GM18870 (cell line): ENCODE measurements around the gene GRK2.

Experiments
- ATAC-seq: cut with Tn5 transposase; IDR thresholded peaks from one replicate; pipeline ENCODE4 v1.9.1; 2021; ENCODE audit warnings: moderate library complexity; ENCODE audit not compliant: unreplicated experiment

Gene GRK2

DNA sequence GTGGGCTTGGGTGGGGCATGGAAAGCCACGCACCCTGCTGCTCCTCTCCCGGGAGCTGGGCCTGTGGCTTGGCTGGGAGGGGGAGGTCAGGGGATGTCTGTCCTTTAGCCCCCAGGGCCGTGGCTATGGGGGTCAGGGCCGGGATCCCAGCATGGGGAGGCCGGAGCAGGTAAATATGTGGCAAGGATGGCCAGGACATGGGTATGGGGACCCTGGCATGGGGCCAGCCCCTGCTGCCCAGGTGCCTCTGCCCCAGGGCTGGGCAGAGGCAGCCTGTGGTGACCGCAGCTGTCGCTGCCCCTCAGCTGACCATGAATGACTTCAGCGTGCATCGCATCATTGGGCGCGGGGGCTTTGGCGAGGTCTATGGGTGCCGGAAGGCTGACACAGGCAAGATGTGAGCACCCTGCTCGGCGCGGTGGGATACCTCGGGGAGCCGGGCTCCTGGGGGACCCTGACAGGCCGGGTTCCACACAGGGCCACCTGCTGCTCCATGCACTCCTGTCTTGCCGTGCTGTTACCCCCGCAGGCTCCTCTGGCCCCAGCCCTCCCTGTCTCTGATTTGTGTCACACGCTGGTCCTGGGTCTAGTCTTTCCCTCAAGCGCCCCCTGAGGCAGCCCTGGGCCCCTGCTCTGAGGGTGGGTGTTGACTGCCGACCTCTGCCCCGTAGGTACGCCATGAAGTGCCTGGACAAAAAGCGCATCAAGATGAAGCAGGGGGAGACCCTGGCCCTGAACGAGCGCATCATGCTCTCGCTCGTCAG lies 14.7 kb downstream of the GRK2 start:
- ATAC-seq: no peak

GRCh38 chr11:67281552-67282150 lies 15.4 kb downstream of the GRK2 start:
- no peak for ATAC-seq

DNA sequence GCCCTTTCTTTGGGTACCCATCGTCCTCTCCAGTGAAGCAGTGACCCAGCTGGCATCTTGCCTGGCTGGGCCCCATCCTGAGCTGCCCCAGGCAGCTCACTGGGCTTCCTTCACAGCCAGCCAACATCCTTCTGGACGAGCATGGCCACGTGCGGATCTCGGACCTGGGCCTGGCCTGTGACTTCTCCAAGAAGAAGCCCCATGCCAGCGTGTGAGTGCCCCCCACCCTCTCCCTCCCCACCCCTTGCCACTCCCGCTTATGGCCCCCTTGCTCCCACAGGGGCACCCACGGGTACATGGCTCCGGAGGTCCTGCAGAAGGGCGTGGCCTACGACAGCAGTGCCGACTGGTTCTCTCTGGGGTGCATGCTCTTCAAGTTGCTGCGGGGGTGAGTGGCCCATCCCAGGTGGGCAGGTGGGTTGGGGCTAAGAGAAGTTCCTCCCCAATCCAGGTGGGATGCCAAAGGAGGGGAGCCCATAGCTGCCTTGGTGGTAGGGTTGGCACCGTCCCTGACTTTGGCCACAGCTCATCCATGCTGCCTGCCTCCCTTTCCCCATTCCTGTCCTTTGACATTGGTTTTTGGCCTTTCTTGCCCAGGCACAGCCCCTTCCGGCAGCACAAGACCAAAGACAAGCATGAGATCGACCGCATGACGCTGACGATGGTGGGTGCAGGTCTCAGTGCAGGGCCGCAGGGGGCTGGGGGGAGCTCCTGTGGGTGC lies 16.0 kb downstream of the GRK2 start:
- no peak for ATAC-seq

DNA sequence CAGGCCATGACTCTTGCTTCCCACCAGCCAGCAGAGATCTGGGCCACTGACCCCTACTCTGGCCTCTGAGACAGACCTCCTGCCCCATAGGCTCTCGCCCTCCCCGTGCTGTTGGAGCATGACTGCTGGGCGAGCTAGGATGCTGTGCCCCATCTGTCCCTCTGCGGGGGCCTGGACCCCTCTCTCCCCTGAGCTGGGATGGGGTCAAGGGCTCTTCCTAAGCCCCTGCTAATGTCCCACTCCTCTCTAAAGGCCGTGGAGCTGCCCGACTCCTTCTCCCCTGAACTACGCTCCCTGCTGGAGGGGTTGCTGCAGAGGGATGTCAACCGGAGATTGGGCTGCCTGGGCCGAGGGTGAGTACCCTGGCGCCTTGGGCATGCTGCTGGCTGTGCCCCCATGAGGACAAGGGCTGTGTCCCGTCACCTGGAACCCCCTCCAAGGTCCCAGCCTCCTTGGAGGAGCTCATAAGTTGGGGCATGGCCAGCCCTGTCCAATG lies 16.7 kb downstream of the GRK2 start:
- no peak for ATAC-seq

GRCh38 chr11:67283481-67283963 lies 17.2 kb downstream of the GRK2 start:
- ATAC-seq: no peak

GRCh38 chr11:67284811-67285540 lies 18.7 kb downstream of the GRK2 start:
- ATAC-seq: no peak

DNA sequence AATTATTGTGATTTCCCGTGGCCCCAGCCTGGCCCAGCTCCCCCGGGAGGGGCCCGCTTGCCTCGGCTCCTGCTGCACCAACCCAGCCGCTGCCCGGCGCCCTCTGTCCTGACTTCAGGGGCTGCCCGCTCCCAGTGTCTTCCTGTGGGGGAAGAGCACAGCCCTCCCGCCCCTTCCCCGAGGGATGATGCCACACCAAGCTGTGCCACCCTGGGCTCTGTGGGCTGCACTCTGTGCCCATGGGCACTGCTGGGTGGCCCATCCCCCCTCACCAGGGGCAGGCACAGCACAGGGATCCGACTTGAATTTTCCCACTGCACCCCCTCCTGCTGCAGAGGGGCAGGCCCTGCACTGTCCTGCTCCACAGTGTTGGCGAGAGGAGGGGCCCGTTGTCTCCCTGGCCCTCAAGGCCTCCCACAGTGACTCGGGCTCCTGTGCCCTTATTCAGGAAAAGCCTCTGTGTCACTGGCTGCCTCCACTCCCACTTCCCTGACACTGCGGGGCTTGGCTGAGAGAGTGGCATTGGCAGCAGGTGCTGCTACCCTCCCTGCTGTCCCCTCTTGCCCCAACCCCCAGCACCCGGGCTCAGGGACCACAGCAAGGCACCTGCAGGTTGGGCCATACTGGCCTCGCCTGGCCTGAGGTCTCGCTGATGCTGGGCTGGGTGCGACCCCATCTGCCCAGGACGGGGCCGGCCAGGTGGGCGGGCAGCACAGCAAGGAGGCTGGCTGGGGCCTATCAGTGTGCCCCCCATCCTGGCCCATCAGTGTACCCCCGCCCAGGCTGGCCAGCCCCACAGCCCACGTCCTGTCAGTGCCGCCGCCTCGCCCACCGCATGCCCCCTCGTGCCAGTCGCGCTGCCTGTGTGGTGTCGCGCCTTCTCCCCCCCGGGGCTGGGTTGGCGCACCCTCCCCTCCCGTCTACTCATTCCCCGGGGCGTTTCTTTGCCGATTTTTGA lies 19.5 kb downstream of the GRK2 start:
- no peak for ATAC-seq

- ATAC-seq: no peak
Measured at GRCh38 chr11:67286621-67287333, 20.5 kb downstream of the GRK2 start.

GRCh38 chr11:67287355-67288197 lies 21.3 kb downstream of the GRK2 start:
- ATAC-seq: no peak

GRCh38 chr11:67288198-67288451 lies 21.9 kb downstream of the GRK2 start:
- no peak for ATAC-seq

- ATAC-seq: peak; percentile 40
Measured at GRCh38 chr11:67288452-67289225, 22.4 kb downstream of the GRK2 start.

GRCh38 chr11:67289226-67289650 lies 23.0 kb downstream of the GRK2 start, which contains the start of gene ANKRD13D:
Gene ANKRD13D, plus strand, starts transcription at chr11:67289303. Its CDS starts 158 bp downstream, at chr11:67289461.
- ATAC-seq: peak; percentile 21

DNA sequence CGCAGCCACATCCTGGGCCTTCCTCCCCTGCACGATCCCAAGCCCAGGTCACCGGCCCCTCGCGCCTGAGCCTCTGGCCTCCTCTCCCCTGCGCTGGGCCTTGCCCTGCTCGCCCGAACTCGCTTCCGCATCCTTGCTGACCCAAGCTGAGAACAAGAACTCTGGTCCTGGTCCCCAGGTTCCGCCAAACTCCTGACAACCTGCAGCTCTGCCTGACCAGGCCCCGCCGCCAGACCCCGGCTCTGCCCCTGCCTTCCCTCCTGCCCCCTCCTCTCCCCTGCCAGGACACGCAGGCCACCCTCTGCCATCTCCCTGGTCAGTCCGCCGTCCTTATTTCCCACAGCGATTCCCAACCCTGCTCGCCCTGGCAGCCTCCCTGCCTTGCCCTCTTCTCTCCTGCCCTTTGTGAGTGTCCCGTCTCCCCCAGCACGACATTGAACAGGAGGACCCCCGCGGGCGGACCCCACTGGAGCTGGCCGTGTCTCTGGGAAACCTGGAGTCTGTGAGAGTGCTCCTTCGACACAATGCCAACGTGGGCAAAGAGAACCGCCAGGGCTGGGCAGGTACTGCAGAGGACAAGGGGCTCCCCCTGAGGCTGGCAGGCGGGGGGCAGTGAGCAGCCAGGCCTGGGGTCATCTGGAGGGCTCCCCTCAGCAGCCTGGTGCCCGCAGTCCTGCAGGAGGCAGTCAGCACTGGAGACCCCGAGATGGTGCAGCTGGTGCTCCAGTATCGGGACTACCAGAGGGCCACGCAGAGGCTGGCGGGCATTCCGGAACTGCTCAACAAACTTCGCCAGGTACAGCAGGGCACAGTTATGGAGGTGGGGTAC lies 23.6 kb downstream of the GRK2 start:
- ATAC-seq: no peak

GRCh38 chr11:67290801-67291200 lies 24.5 kb downstream of the GRK2 start:
- ATAC-seq: no peak

DNA sequence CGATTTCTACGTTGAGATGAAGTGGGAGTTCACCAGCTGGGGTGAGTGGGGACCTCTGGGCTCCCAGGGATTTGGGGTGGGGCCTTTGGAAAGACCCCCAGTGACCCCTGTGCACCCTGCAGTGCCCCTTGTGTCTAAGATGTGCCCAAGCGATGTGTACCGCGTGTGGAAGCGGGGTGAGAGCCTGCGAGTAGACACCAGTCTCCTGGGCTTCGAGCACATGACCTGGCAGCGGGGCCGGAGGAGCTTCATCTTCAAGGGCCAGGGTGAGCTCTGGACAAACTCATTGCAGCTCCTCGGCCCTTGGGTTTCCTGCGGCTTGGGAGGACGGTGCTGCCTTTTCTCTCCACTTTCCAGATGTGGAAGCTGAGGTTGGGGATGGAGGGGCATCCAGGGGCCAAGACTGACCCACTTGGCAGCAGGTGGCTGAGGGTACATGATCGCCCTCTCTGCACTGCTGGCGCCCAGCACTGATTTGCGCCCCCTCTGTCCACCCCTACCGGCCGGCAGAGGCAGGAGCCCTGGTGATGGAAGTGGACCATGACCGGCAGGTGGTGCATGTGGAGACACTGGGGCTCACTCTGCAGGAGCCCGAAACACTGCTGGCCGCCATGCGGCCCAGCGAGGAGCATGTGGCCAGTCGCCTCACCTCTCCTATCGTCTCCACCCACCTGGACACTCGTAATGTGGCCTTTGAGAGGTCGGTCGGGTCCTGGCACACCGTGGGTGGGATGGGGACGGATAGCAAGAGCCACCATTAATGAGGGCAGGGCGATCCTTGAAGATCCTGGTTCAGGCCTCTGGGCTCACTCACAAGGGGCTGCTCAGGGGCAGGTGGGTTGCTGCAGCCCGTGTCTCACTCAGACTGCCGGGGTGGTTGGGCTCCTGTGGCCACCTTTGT lies 25.5 kb downstream of the GRK2 start:
- no peak for ATAC-seq

DNA sequence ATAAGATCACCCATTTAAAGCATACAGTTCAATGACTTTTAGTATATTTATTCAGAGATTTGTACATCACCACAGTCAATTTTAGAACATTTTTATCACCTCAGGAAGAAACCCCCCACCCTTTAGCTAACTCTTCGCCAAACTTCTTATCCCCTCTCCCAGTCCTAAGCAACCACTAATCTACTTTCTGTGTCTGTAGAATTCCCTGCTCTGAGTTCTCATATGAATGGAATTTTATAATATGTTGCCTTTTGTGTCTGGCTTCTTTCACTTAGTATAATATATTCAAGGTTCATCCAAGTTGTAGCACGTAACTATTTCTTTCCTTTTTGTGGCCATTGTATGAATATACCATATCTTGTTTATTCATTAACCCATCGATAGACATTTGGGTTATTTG lies 26.4 kb downstream of the GRK2 start:
- ATAC-seq: no peak
